H9 (cell line): ENCODE data around the gene ADRA2A. TPM values are rescaled to one million over a fixed set of nuclear protein-coding genes. Genes with fewer than 3 reads are reported as not detected.

Experiments
- DNase-seq: peaks from one replicate; pipeline ENCODE4 v3.0.0-alpha.2; 2017
- H2AFZ ChIP-seq: one replicate; pipeline ENCODE4 v1.6.1; 2013; ENCODE audit warnings: mild to moderate bottlenecking, low read length, control low read depth, moderate library complexity
- H2AK5ac ChIP-seq: 2 replicates; pipeline ENCODE4 v1.6.1; 2013; ENCODE audit warnings: low read length, control low read depth, mixed read lengths; ENCODE audit not compliant: insufficient read length
- H2BK120ac ChIP-seq: one replicate; pipeline ENCODE4 v1.6.1; 2013; ENCODE audit warnings: low read depth, mild to moderate bottlenecking, low read length, control low read depth, inconsistent platforms; ENCODE audit not compliant: poor library complexity, severe bottlenecking
- H2BK12ac ChIP-seq: 2 replicates; pipeline ENCODE4 v1.6.1; 2013; ENCODE audit warnings: low read length, control low read depth, mixed read lengths, low read depth; ENCODE audit not compliant: insufficient read length
- H2BK15ac ChIP-seq: 2 replicates; pipeline ENCODE4 v1.6.1; 2013; ENCODE audit warnings: low read depth, low read length, control low read depth
- H2BK20ac ChIP-seq: one replicate; pipeline ENCODE4 v1.6.1; 2013; ENCODE audit warnings: low read depth, mild to moderate bottlenecking, low read length, control low read depth, inconsistent platforms; ENCODE audit not compliant: poor library complexity, severe bottlenecking
- H2BK5ac ChIP-seq: 2 replicates; pipeline ENCODE4 v1.6.1; 2013; ENCODE audit warnings: low read length, control low read depth, mixed read lengths; ENCODE audit not compliant: insufficient read length
- H3K14ac ChIP-seq: 2 replicates; pipeline ENCODE4 v1.6.1; 2013; ENCODE audit warnings: low read length, control low read depth; ENCODE audit not compliant: insufficient read depth
- H3K18ac ChIP-seq: 2 replicates; pipeline ENCODE4 v1.6.1; 2013; ENCODE audit warnings: low read depth, mild to moderate bottlenecking, mixed read lengths, low read length, control low read depth; ENCODE audit not compliant: insufficient read length
- H3K23ac ChIP-seq: 2 replicates; pipeline ENCODE4 v1.6.1; 2013; ENCODE audit warnings: low read length, control low read depth, mixed read lengths, low read depth; ENCODE audit not compliant: insufficient read length
- H3K23me2 ChIP-seq: 2 replicates; pipeline ENCODE4 v1.6.1; 2013; ENCODE audit warnings: low read depth, mild to moderate bottlenecking, mixed read lengths, low read length, control low read depth; ENCODE audit not compliant: insufficient read length, poor library complexity, severe bottlenecking
- H3K27ac ChIP-seq: 2 replicates; pipeline ENCODE4 v1.5.1; 2013; ENCODE audit warnings: low read length, control low read depth, mixed read lengths, low read depth; ENCODE audit not compliant: insufficient read length
- H3K27me3 ChIP-seq: 2 replicates; pipeline ENCODE4 v1.6.1; 2013; ENCODE audit warnings: low read length, control low read depth, inconsistent platforms; ENCODE audit not compliant: insufficient read depth
- H3K4ac ChIP-seq: 2 replicates; pipeline ENCODE4 v1.6.1; 2013; ENCODE audit warnings: low read depth, mild to moderate bottlenecking, control low read depth, inconsistent platforms, low read length, moderate library complexity
- H3K4me1 ChIP-seq: 2 replicates; pipeline ENCODE4 v1.6.1; 2013; ENCODE audit warnings: low read length, control low read depth, inconsistent platforms; ENCODE audit not compliant: insufficient read depth
- H3K4me2 ChIP-seq: 2 replicates; pipeline ENCODE4 v1.6.1; 2013; ENCODE audit warnings: low read length, control low read depth, mixed read lengths; ENCODE audit not compliant: insufficient read length, insufficient read depth
- H3K56ac ChIP-seq: 2 replicates; pipeline ENCODE4 v1.6.1; 2013; ENCODE audit warnings: low read depth, mild to moderate bottlenecking, mixed read lengths, low read length, control low read depth; ENCODE audit not compliant: insufficient read length
- H3K79me1 ChIP-seq: 2 replicates; pipeline ENCODE4 v1.6.1; 2013; ENCODE audit warnings: low read depth, mild to moderate bottlenecking, moderate library complexity, low read length, control low read depth, inconsistent platforms; ENCODE audit not compliant: insufficient read depth, poor library complexity, severe bottlenecking
- H3K79me2 ChIP-seq: 2 replicates; pipeline ENCODE4 v1.6.1; 2013; ENCODE audit warnings: low read length, control low read depth, inconsistent platforms; ENCODE audit not compliant: insufficient read depth
- H3K9ac ChIP-seq: 2 replicates; pipeline ENCODE4 v1.6.1; 2013; ENCODE audit warnings: low read length, control low read depth, mixed read lengths; ENCODE audit not compliant: insufficient read length; ENCODE audit errors: extremely low read depth
- H3K9me3 ChIP-seq: one replicate; pipeline ENCODE4 v1.6.1; 2013; ENCODE audit warnings: low read depth, low read length, inconsistent platforms; ENCODE audit not compliant: control insufficient read depth
- H3T11ph ChIP-seq: one replicate; pipeline ENCODE4 v1.6.1; 2013; ENCODE audit warnings: mild to moderate bottlenecking, low read length, control low read depth, inconsistent platforms
- H4K20me1 ChIP-seq: one replicate; pipeline ENCODE4 v1.6.1; 2013; ENCODE audit not compliant: control insufficient read depth, insufficient read length, insufficient read depth
- H4K5ac ChIP-seq: 2 replicates; pipeline ENCODE4 v1.6.1; 2013; ENCODE audit warnings: low read depth, mild to moderate bottlenecking, mixed read lengths, low read length, control low read depth; ENCODE audit not compliant: insufficient read length
- H4K8ac ChIP-seq: replicated peaks from 2 replicates; pipeline ENCODE4 v1.6.1; 2013; ENCODE audit warnings: low read length, control low read depth, mixed read lengths, low read depth; ENCODE audit not compliant: insufficient read length
- H4K91ac ChIP-seq: 2 replicates; pipeline ENCODE4 v1.6.1; 2013; ENCODE audit warnings: low read depth, mild to moderate bottlenecking, moderate library complexity, mixed read lengths, low read length, control low read depth; ENCODE audit not compliant: insufficient read length
- H3K27ac Mint-ChIP-seq, 3 experiments: 2 replicates in 2 of 3; 3 replicates in 1 of 3; pipeline ENCODE4 v1.8.0; 2020 to 2021; ENCODE audit warnings: mixed read lengths in 3 of 3, mild to moderate bottlenecking in 1 of 3, moderate library complexity in 1 of 3
- H3K27me3 Mint-ChIP-seq: 2 replicates; pipeline ENCODE4 v1.8.0; 2021; ENCODE audit warnings: low read depth, mild to moderate bottlenecking, moderate library complexity, mixed read lengths
- H3K36me3 Mint-ChIP-seq, 3 experiments: 2 replicates in 2 of 3; 3 replicates in 1 of 3; pipeline ENCODE4 v1.8.0; 2020 to 2021; ENCODE audit warnings: low read depth in 3 of 3, mixed read lengths in 3 of 3; ENCODE audit not compliant: insufficient read depth in 1 of 3
- H3K4me1 Mint-ChIP-seq, 2 experiments: 2 replicates each; pipeline ENCODE4 v1.8.0; 2020; ENCODE audit warnings: mixed read lengths in 2 of 2
- H3K4me3 Mint-ChIP-seq, 2 experiments: 2 replicates in 1 of 2; 3 replicates in 1 of 2; pipeline ENCODE4 v1.8.0; 2020 to 2021; ENCODE audit warnings: mild to moderate bottlenecking in 2 of 2, mixed read lengths in 2 of 2, moderate library complexity in 1 of 2
- H3K9me3 Mint-ChIP-seq, 2 experiments: 2 replicates in 1 of 2; 3 replicates in 1 of 2; pipeline ENCODE4 v1.8.0; 2020; ENCODE audit warnings: mild to moderate bottlenecking in 2 of 2, mixed read lengths in 2 of 2, moderate library complexity in 1 of 2
- CTCF ChIP-seq: fragments of 200-600 bp; sonication (generic); conservative IDR thresholded peaks from 3 replicates; pipeline ENCODE4 v1.8.0; 2021; ENCODE audit warnings: antibody characterized with exemption, mild to moderate bottlenecking
- WGBS: extraction: QIAGEN DNeasy Blood & Tissue Kit; methylation state at CpG from one replicate; pipeline ENCODE4 v1.1.7; 2013; ENCODE audit warnings: missing lambda C conversion rate, low lambda C conversion rate, mixed read lengths; ENCODE audit not compliant: insufficient read length; ENCODE audit errors: extremely low coverage; 5-methylcytosine and 5-hydroxymethylcytosine counted together
- total RNA-seq: library from RNA; stranded (reverse); gene quantifications from 2 replicates; pipeline ENCODE4 v1.2.1, GENCODE V29; 2021

ADRA2A gene
- total RNA-seq, 1 experiment from 2014 or later: 1.4 TPM

DNA sequence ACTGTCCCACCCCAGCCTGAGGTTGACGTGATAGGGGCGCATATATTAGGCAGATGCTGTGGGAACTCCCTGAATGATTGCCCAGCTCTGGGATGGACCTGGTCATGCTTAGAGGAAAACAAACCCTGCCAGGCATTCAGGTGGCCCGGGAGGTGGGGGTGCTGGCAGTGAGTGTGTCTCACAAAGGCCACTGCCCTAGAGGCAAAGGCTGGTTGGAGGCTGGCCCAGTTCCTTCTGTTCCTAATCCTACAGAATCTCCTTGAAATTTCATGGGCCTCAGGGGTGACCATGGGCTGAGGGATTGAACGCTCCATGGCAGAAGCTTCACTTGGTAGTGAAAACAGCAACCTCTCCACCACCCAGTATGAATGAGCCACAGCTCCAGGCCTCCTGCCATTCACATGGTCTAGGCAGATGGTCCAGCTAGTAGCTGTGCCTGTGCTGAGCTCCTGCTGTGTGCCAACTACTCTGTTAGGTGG lies 25.6 kb downstream of the ADRA2A start:
- no peak overlapping the region for H3K56ac ChIP-seq
- H3K23me2 ChIP-seq: no peaks in the 10 kb centered on the region
- no peak overlapping the region for H4K8ac ChIP-seq
- H4K20me1 ChIP-seq: no peaks in the 10 kb centered on the region
- Mint-ChIP-seq H3K4me1 (peaks cover 3 to 4% of the 10 kb centered on the region in 2 experiments; a peak in 3 of 4 replicates), H3K4me3 (no peak overlapping the region), H3K27ac (no peak overlapping the region), H3K36me3 (no peaks in the 10 kb centered on the region; a peak in 1 of 7 replicates), H3K27me3 (peaks cover 5% of the 10 kb centered on the region), H3K9me3 (no peaks in the 10 kb centered on the region; a peak in 1 of 5 replicates)
- no peak overlapping the region for H2BK5ac ChIP-seq
- H4K5ac ChIP-seq: no peak overlapping the region
- H2BK12ac ChIP-seq: no peak overlapping the region
- no peak overlapping the region for H2AFZ ChIP-seq
- H2BK20ac ChIP-seq: no peak overlapping the region
- H3K27me3 ChIP-seq: no peaks in the 10 kb centered on the region
- H2BK15ac ChIP-seq: no peak overlapping the region
- H3K14ac ChIP-seq: no peak overlapping the region
- H4K91ac ChIP-seq: no peak overlapping the region
- no peak overlapping the region for H3K23ac ChIP-seq
- no CpG with 5 or more reads among the region's 4 CpGs for whole genome bisulfite sequencing
- H2BK120ac ChIP-seq: no peak overlapping the region
- H3K4me1 ChIP-seq: no peaks in the 10 kb centered on the region
- no peak for DNase-seq
- H3K79me1 ChIP-seq: no peaks in the 10 kb centered on the region
- H3K9ac ChIP-seq: no peak overlapping the region
- H3K18ac ChIP-seq: no peak overlapping the region
- no peak overlapping the region for H3T11ph ChIP-seq
- H3K27ac ChIP-seq: no peak overlapping the region
- no peak for TF ChIP-seq CTCF
- H2AK5ac ChIP-seq: no peak overlapping the region
- no peaks in the 10 kb centered on the region for H3K9me3 ChIP-seq
- no peaks in the 10 kb centered on the region for H3K79me2 ChIP-seq
- no peak overlapping the region for H3K4me2 ChIP-seq
- H3K4ac ChIP-seq: no peak overlapping the region
